NCI-H2171 treated with DMSO at 0.1 percent for 48 hours (cell line): Measurements from ENCODE around the gene ADGRG1.
"Not testable (repeated sequence)": the region's sequence is repeated elsewhere in the genome, so short reads cannot be mapped to it uniquely, and the experiment has no call there.

Experiments
- DNase-seq: peaks from one replicate; lab custom pipeline; 2025; lab: John Stamatoyannopoulos, UW

ADGRG1 gene

GRCh38 chr16:57666353-57667047 lies 38.1 kb downstream of the ADGRG1 start:
- DNase-seq, result no peak

- DNase-seq, result no peak
Measured at GRCh38 chr16:57667048-57667525, 38.7 kb downstream of the ADGRG1 start.

GRCh38 chr16:57667526-57668262 lies 39.3 kb downstream of the ADGRG1 start:
- no peak for DNase-seq

- DNase-seq, result no peak
Measured at GRCh38 chr16:57668263-57668571, 39.8 kb downstream of the ADGRG1 start, which contains the start of gene ADGRG3. Gene ADGRG3 (plus strand): TSS chr16:57668306. CDS start chr16:57668348, 42 bp downstream.

- no peak for DNase-seq
Measured at GRCh38 chr16:57668630-57669475, 40.4 kb downstream of the ADGRG1 start.

GRCh38 chr16:57669476-57670162 lies 41.2 kb downstream of the ADGRG1 start:
- no peak for DNase-seq

- no peak for DNase-seq
Measured at GRCh38 chr16:57670196-57670595, 41.8 kb downstream of the ADGRG1 start.

- not testable (repeated sequence) for DNase-seq
Measured at GRCh38 chr16:57671451-57671850, 43.0 kb downstream of the ADGRG1 start.

- no peak for DNase-seq
Measured at GRCh38 chr16:57672416-57672815, 44.0 kb downstream of the ADGRG1 start.

GRCh38 chr16:57672824-57673223 lies 44.4 kb downstream of the ADGRG1 start:
- no peak for DNase-seq

GRCh38 chr16:57675741-57676551 lies 47.5 kb downstream of the ADGRG1 start:
- no peak for DNase-seq

GRCh38 chr16:57676553-57677085 lies 48.2 kb downstream of the ADGRG1 start:
- no peak for DNase-seq

GRCh38 chr16:57677622-57678369 lies 49.4 kb downstream of the ADGRG1 start:
- DNase-seq, result no peak

- DNase-seq, result no peak
Measured at GRCh38 chr16:57679016-57679415, 50.6 kb downstream of the ADGRG1 start.

- no peak for DNase-seq
Measured at GRCh38 chr16:57679767-57680482, 51.5 kb downstream of the ADGRG1 start.

GRCh38 chr16:57680842-57681375 lies 52.5 kb downstream of the ADGRG1 start:
- no peak for DNase-seq

- no peak for DNase-seq
Measured at GRCh38 chr16:57681950-57682728, 53.7 kb downstream of the ADGRG1 start.
